Astrocyte of the cerebellum (primary cell): ENCODE measurements around the gene SLC17A2.

Experiments used
- DNase-seq: peaks from one replicate; pipeline ENCODE4 v3.0.0-alpha.2; 2011; ENCODE audit warnings: low read depth
- H3K4me3 ChIP-seq: 2 replicates; pipeline ENCODE4 v1.5.1; 2011; ENCODE audit warnings: mild to moderate bottlenecking, low read depth, low read length, moderate library complexity
- in situ Hi-C: cut with HindIII; loops from 2 replicates; pipeline ENCODE4 v1.10.0; 2017; ENCODE audit warnings: low sequenced_read_pairs
- TF ChIP-seq, protein P1 (sequence below): IDR thresholded peaks from 2 replicates; pipeline ENCODE4 v1.5.1; 2012; ENCODE audit warnings: low read length, low read depth, moderate library complexity, mild to moderate bottlenecking; ENCODE audit errors: missing control alignments

Gene SLC17A2

DNA sequence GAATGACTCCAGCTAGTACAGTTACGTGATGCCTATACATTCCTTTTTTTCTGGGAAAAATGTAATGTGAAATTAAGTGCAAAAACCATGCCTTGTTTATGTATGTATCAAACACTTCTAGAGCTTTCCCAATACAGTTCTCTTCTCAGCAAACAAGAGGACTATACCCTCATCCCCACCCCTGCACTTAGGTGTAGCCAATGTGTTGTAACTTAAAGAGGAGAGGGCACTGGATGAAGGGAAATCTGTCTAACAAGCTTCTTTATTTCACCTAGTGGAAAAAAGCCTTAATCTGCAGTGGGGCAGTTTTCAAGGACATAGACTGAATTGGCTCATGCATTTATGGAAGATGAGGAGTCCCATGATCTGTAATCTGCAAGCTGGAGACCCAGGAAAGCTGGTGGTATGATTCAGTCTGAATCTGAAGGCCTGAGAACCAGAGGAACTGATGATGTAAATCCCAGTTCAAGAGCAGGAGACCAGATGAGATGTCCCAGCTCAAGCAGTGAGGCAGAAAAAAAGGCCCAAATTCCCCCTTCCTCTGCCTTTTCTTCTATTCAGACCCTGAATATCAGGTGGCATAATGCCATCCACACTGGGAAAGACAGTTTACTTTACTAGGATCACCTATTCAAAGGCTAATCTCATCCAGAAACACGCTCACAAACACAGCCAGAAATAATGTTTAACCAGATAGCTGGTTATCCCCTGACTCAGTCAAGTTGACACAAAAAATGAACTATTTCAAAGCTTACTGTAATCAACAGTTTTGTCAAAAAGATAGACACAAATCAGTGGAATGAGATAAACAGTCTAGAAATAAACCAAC, 30.7 kb downstream of the SLC17A2 start:
- TF ChIP-seq, protein P1, sequence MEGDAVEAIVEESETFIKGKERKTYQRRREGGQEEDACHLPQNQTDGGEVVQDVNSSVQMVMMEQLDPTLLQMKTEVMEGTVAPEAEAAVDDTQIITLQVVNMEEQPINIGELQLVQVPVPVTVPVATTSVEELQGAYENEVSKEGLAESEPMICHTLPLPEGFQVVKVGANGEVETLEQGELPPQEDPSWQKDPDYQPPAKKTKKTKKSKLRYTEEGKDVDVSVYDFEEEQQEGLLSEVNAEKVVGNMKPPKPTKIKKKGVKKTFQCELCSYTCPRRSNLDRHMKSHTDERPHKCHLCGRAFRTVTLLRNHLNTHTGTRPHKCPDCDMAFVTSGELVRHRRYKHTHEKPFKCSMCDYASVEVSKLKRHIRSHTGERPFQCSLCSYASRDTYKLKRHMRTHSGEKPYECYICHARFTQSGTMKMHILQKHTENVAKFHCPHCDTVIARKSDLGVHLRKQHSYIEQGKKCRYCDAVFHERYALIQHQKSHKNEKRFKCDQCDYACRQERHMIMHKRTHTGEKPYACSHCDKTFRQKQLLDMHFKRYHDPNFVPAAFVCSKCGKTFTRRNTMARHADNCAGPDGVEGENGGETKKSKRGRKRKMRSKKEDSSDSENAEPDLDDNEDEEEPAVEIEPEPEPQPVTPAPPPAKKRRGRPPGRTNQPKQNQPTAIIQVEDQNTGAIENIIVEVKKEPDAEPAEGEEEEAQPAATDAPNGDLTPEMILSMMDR = no peak
- in situ Hi-C loops = no loop called here
- DNase-seq = no peak
- no peak overlapping the region for H3K4me3 ChIP-seq

DNA sequence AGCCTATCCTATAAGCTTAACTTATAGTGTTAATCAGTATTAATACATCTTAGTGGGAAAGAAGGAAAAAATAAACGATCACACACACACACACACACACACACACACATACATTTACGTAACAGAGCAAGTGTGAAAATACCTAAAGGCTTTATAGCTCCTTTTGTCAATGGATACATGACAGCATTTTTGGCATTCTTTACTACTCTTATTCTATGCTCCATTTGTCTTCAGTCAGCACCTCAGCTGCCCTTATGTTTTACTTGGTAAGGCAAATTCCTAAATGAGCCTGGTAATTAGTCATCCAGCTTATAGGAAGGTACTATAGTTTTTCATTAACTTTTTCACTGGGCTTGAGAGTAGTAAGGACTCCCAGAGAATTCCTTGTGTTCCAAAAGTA, 31.4 kb downstream of the SLC17A2 start:
- in situ Hi-C loops = no loop called here
- TF ChIP-seq, protein P1 = no peak
- DNase-seq = no peak
- no peak overlapping the region for H3K4me3 ChIP-seq

DNA sequence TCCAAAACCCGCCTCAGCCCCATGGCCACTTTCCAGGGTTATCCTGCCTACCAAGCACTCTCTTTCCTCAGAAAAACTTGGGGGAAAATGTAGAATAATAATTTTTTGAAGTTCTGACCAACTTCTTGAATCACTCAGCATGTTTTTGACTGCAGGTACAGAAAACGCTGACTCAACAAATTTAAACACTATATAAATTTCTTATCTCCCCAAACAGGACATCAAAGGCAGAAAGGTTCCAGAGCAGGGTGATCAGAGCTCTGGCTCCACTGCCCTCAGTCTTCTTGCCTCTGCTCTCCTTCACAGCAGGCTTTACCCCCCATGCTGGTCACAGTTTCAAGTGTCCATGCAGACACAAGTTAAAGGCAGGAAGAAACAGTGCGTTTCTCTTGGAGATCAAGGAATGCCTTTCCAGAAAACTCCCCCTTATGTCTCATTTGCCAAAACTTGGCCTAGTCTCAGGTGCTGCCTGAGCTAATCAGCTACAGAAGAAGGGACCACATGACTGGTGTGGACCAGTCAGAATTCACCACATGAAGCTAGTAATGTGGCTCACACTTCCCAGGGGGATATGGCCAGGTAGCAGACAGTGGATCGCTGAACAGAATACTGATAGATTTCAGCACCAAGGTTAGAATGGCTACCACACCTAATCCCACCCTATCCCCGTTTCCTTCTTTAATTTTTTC, 32.1 kb downstream of the SLC17A2 start:
- in situ Hi-C loops = no loop called here
- TF ChIP-seq, protein P1 = no peak
- no peak overlapping the region for H3K4me3 ChIP-seq
- no peak for DNase-seq

DNA sequence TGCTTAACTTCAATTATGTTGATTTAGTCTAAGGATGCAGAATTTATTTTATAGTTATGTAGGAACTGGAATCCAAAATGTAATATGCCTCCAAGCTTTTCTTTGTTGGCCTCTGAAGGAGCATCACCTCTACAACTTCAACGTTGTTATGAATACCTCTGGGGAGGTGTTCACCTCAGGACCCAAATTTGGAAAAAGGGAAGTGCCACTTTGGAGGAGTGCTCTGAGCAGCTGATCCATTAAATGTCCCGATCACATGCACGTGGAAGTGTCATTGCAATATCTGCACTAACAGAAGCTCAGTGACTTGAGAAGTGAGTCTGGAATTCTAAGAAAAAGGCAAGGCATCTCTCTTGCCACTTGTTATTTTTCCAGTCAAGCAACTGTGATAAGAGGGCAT, 34.2 kb downstream of the SLC17A2 start:
- DNase-seq = no peak
- in situ Hi-C loops = no loop called here
- no peak overlapping the region for H3K4me3 ChIP-seq
- TF ChIP-seq, protein P1 = no peak

DNA sequence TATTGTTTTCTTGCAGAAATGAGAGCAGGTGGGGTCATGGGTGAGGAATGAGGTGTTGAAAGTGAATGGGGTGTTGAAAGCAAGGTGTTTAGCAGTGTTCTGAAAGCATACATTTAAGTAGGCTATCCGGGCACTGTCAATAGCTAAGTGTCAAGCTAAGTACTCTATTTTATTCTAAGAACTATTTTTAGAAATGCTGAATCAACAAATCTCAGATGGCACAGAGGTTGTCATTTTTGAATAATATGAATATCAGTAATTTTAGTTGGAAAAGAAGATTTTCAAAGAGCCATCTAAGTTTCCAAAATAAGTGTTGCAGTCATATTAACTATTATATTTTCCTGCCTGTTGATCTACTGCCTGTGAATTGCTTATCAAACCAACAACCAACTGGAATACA, 34.7 kb downstream of the SLC17A2 start:
- no peak overlapping the region for H3K4me3 ChIP-seq
- DNase-seq = no peak
- TF ChIP-seq, protein P1 = no peak
- in situ Hi-C loops = no loop called here

DNA sequence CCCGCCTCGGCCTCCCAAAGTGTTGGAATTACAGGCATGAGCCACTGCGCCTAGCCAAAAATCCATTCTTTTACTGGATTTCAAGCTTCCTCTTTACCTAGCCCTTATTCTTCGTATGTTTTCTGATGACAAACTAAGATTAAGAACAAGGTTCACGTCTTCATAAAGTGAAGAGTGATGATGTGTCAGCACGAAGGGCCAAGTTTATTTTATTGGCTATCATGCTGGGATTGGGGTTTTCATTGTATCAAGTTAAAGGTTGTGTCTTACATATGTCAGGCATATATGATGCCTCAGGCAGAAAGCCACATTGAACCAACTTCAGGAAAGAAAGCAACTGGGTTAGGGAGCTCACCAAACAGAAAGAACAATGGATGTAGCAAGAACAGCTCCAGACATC, 36.7 kb downstream of the SLC17A2 start:
- in situ Hi-C loops = no loop called here
- no peak overlapping the region for H3K4me3 ChIP-seq
- TF ChIP-seq, protein P1 = no peak
- no peak for DNase-seq
